Right forelimb (tissue), 1 donor: ENCODE data around the gene CDK8.

Source experiments
- DNase-seq: peaks from one replicate; pipeline ENCODE4 v3.0.0-alpha.2; 2018

The CDK8 gene

GRCh38 chr13:26449063-26449848 is 195.3 kb downstream of the CDK8 start:
- no peak for DNase-seq
